K562 (cell line): ENCODE results near the gene ZC3H13. TPM values are rescaled to one million over a fixed set of nuclear protein-coding genes. Genes with fewer than 3 reads are reported as not detected.

Source experiments
- ATAC-seq: fragments of 200-7000 bp; cut with Tn5 transposase; 3 replicates; pipeline ENCODE4 v1.9.1; 2020; ENCODE audit warnings: moderate library complexity
- Bru-seq: library from RNA; stranded (reverse); fragments of 400-500 nt; gene quantifications from one replicate; lab custom pipeline; 2021; lab: Mats Ljungman, UMichigan
- BruChase-seq, 2 experiments: library from RNA; stranded (reverse); fragments of 400-500 nt; gene quantifications; one replicate each; lab custom pipeline; 2021; lab: Mats Ljungman, UMichigan
- BruUV-seq: library from RNA; stranded (reverse); fragments of 400-500 nt; replicated peaks from 2 replicates; lab custom pipeline; 2021; lab: Mats Ljungman, UMichigan
- CTCF ChIA-PET: fragments of 300-600 bp; formaldehyde crosslinking; extraction: SDS; loops from one replicate; lab custom pipeline; 2021; ENCODE audit warnings: low intra/inter-chr PET ratio; lab: Yijun Ruan, JAX
- POLR2A ChIA-PET: fragments of 300-600, 350-650 bp; sonication (Branson Sonifier 250); formaldehyde crosslinking; extraction: SDS; loops from one replicate; lab custom pipeline; 2021; ENCODE audit warnings: antibody characterized with exemption, inconsistent platforms; lab: Yijun Ruan, JAX
- DNase-seq, 4 experiments: peaks; one replicate each; pipeline versions ENCODE4 v3.0.0 to v3.0.0-alpha.2; 2011 to 2018; ENCODE audit warnings: low spot score in 3 of 4, mixed read lengths in 3 of 4; ENCODE audit errors: extremely low read depth in 1 of 4
- FAIRE-seq: peaks from 2 replicates; lab custom pipeline; 2011; peaks lifted over from hg19 to GRCh38; lab: Jason Lieb, UNC
- H2AFZ ChIP-seq: 2 replicates; pipeline ENCODE4 v1.6.0; 2011; ENCODE audit warnings: low read depth, low read length, control low read depth, inconsistent platforms
- H3K27ac ChIP-seq: fragments of 200-600 bp; 3 replicates; pipeline ENCODE4 v1.8.0; 2011; ENCODE audit warnings: low read depth, mild to moderate bottlenecking, control low read depth, inconsistent platforms, low read length, moderate library complexity, mixed read lengths; ENCODE audit errors: extremely low read depth
- H3K27me3 ChIP-seq, 2 experiments: fragments of 300-600 bp in 1 of 2; 2 replicates in 1 of 2; 3 replicates in 1 of 2; pipeline versions ENCODE4 v1.6.0 to v1.8.0; 2011; ENCODE audit warnings: inconsistent platforms in 2 of 2, low read length in 2 of 2, mild to moderate bottlenecking in 1 of 2, mixed read lengths in 1 of 2, moderate library complexity in 1 of 2; ENCODE audit not compliant: control insufficient read depth in 2 of 2, insufficient read depth in 2 of 2
- H3K36me3 ChIP-seq: fragments of 300-600 bp; 3 replicates; pipeline ENCODE4 v1.8.0; 2011; ENCODE audit warnings: mild to moderate bottlenecking, low read length, inconsistent platforms; ENCODE audit not compliant: control insufficient read depth, insufficient read depth
- H3K4me1 ChIP-seq, 2 experiments: fragments of 200-600 bp in 1 of 2; replicated peaks in 1 of 2; 2 replicates in 1 of 2; 3 replicates in 1 of 2; pipeline versions ENCODE4 v1.5.1 to v1.8.0; 2011; ENCODE audit warnings: inconsistent platforms in 2 of 2, low read length in 2 of 2, mild to moderate bottlenecking in 1 of 2, mixed read lengths in 1 of 2, moderate library complexity in 1 of 2; ENCODE audit not compliant: control insufficient read depth in 2 of 2, insufficient read depth in 2 of 2
- H3K4me2 ChIP-seq: 2 replicates; pipeline ENCODE4 v1.6.1; 2011; ENCODE audit warnings: low read length, control low read depth, inconsistent platforms, mixed read lengths; ENCODE audit not compliant: insufficient read depth
- H3K4me3 ChIP-seq: fragments of 200-600 bp; sonication (generic), shearing (Covaris generic); 2 replicates; pipeline ENCODE4 v1.5.1; 2016; ENCODE audit warnings: control low read depth, inconsistent platforms
- H3K79me2 ChIP-seq: fragments of 200-600 bp; 3 replicates; pipeline ENCODE4 v1.8.0; 2011; ENCODE audit warnings: low read length, inconsistent platforms; ENCODE audit not compliant: control insufficient read depth, insufficient read depth
- H3K9ac ChIP-seq, 2 experiments: 2 replicates each; pipeline versions ENCODE4 v1.6.0 to v1.6.1; 2011; ENCODE audit warnings: low read depth in 2 of 2, low read length in 2 of 2, control low read depth in 1 of 2, inconsistent platforms in 1 of 2, mild to moderate bottlenecking in 1 of 2, mixed read lengths in 1 of 2; ENCODE audit not compliant: insufficient read depth in 1 of 2
- H3K9me1 ChIP-seq: one replicate; pipeline ENCODE4 v1.6.0; 2011; ENCODE audit warnings: inconsistent platforms, mild to moderate bottlenecking, low read length, moderate library complexity; ENCODE audit not compliant: control insufficient read depth, insufficient read depth
- H3K9me3 ChIP-seq: replicated peaks from 2 replicates; pipeline ENCODE4 v1.5.1; 2011; ENCODE audit warnings: low read depth, low read length, inconsistent platforms; ENCODE audit not compliant: control insufficient read depth, insufficient read depth
- H4K20me1 ChIP-seq: replicated peaks from 2 replicates; pipeline ENCODE4 v1.6.1; 2011; ENCODE audit warnings: low read length, inconsistent platforms, mixed read lengths; ENCODE audit not compliant: control insufficient read depth, insufficient read depth
- ATF2 ChIP-seq: sonication (generic); formaldehyde crosslinking; IDR thresholded peaks from 2 replicates; pipeline ENCODE4 v1.8.1; 2022; ENCODE audit warnings: missing genetic modification reagents
- E2F3 ChIP-seq: fragments of 250-450 bp; sonication (Bioruptor Pico); IDR thresholded peaks from 2 replicates; pipeline ENCODE4 v1.4.0; 2020; ENCODE audit warnings: mild to moderate bottlenecking
- FIP1L1 ChIP-seq: fragments of 200-400 bp; formaldehyde crosslinking; IDR thresholded peaks from 2 replicates; pipeline ENCODE4 v1.6.1; 2018; ENCODE audit warnings: mild to moderate bottlenecking, low read depth, low read length; ENCODE audit not compliant: poor library complexity, severe bottlenecking
- JUNB ChIP-seq: fragments of 450-650 bp; formaldehyde crosslinking; conservative IDR thresholded peaks from 2 replicates; pipeline ENCODE4 v1.4.0; 2020; ENCODE audit warnings: mild to moderate bottlenecking
- MYNN ChIP-seq, 2 experiments: sonication (generic); formaldehyde crosslinking in 1 of 2; IDR thresholded peaks; 2 replicates each; pipeline versions ENCODE4 v1.5.0 to v1.6.1; 2016 to 2020; ENCODE audit warnings: antibody characterized with exemption in 1 of 2, missing genetic modification reagents in 1 of 2
- POLR2A ChIP-seq: fragments of 450-650 bp; conservative IDR thresholded peaks from 2 replicates; pipeline ENCODE4 v1.6.1; 2016
- SFPQ ChIP-seq: fragments of 200-400 bp; formaldehyde crosslinking; IDR thresholded peaks from 2 replicates; pipeline ENCODE4 v1.6.1; 2017; ENCODE audit warnings: mild to moderate bottlenecking, low read depth, low read length, moderate library complexity
- SMAD2 ChIP-seq: fragments of 150-350 bp; IDR thresholded peaks from 2 replicates; pipeline ENCODE4 v1.6.1; 2014; ENCODE audit warnings: low read depth, mild to moderate bottlenecking, low read length
- SMARCB1 ChIP-seq: IDR thresholded peaks from 2 replicates; pipeline ENCODE4 v1.6.1; 2011; ENCODE audit warnings: improper control_type of control experiment, low read depth; ENCODE audit not compliant: insufficient read length
- SMARCE1 ChIP-seq: fragments of 450-650 bp; IDR thresholded peaks from 2 replicates; pipeline ENCODE4 v1.7.1; 2016; ENCODE audit warnings: mild to moderate bottlenecking
- SOX6 ChIP-seq: fragments of 450-650 bp; IDR thresholded peaks from 2 replicates; pipeline ENCODE4 v1.6.1; 2014; ENCODE audit warnings: mild to moderate bottlenecking
- ZNF165 ChIP-seq: fragments of 250-450 bp; sonication (Bioruptor Pico); IDR thresholded peaks from 2 replicates; pipeline ENCODE4 v1.4.0; 2020; ENCODE audit warnings: borderline replicate concordance
- ZNF584 ChIP-seq: fragments of 200-800 bp; sonication (Bioruptor generic); IDR thresholded peaks from 2 replicates; pipeline ENCODE4 v1.6.1; 2016; ENCODE audit warnings: low read depth, mild to moderate bottlenecking, missing genetic modification characterization, missing compliant biosample characterization
- WGBS: fragments of 100-300 bp; shearing (Covaris generic); methylation state at CpG from one replicate; pipeline ENCODE4 v1.1.6; 2016; ENCODE audit warnings: low coverage, mixed read lengths; ENCODE audit not compliant: insufficient coverage; ENCODE audit errors: missing lambda C conversion rate; 5-methylcytosine and 5-hydroxymethylcytosine counted together
- in situ Hi-C: fragments of 300-500 bp; cut with MboI; formaldehyde crosslinking; loops from 4 replicates; pipeline ENCODE4 v1.15.0; 2018; ENCODE audit warnings: inconsistent platforms, mixed read lengths
- intact Hi-C: fragments of 100-400 bp; cut with micrococcal nuclease; formaldehyde crosslinking; loops from 2 replicates; pipeline ENCODE4 v1.14.2; 2022
- long read RNA-seq, 3 experiments: library from polyadenylated mRNA in 2 of 3; library from RNA in 1 of 3; unstranded in 2 of 3; stranded (forward) in 1 of 3; transcript quantifications; one replicate each; pipeline ENCODE4 v2.0.0, GENCODE V29; 2019 to 2022
- polyA minus RNA-seq, 3 experiments: library from RNA; depleted of rRNA, polyadenylated mRNA; stranded (reverse); fragments of >200 nt; gene quantifications; 2 replicates each; pipeline ENCODE4 v1.2.3, GENCODE V29; 2011
- polyA plus RNA-seq, 8 experiments: library from polyadenylated mRNA; depleted of rRNA in 4 of 8; stranded (reverse) in 5 of 8; unstranded in 3 of 8; fragments of >200 nt; fragmentation: Nextera tagmentation in 2 of 8; fragmentation: Illumina TruSeq in 1 of 8; extraction: Ambion mirVana in 2 of 8; extraction: Trizol in 1 of 8; gene quantifications; 2 replicates each; pipeline versions ENCODE4 v1.2.1 to v1.2.3, GENCODE V29; 2011 to 2014; ENCODE audit warnings: inconsistent platforms in 1 of 8, missing spikeins in 1 of 8
- total RNA-seq, 7 experiments: library from RNA; depleted of rRNA in 6 of 7; stranded (reverse); fragments of >200 nt in 6 of 7; fragmentation: Illumina TruSeq in 2 of 7; extraction: Trizol in 2 of 7; gene quantifications; 2 replicates each; pipeline versions ENCODE4 v1.2.1 to v1.2.3, GENCODE V29; 2011 to 2021; ENCODE audit warnings: low replicate concordance in 1 of 7

ZC3H13 gene
- total RNA-seq (2011; cell fraction: chromatin; rRNA removed; ENCODE audit: low replicate concordance): 6.8 and 24.7 TPM in 2 replicates
- 4.3 and 5.1 TPM in 2 replicates for total RNA-seq (2011; cell fraction: nucleolus; rRNA removed)
- 7.4 and 15.3 TPM in 2 replicates for total RNA-seq (2011; cell fraction: nucleoplasm; rRNA removed)
- total RNA-seq (2014; rRNA removed) (10.4 and 12.3 TPM in 2 replicates), total RNA-seq (2014; rRNA removed; fragmentation: Illumina TruSeq; extraction: Trizol) (12.1 and 16.4 TPM in 2 replicates), total RNA-seq (2015; rRNA removed; fragmentation: Illumina TruSeq; extraction: Trizol) (14.6 and 16.2 TPM in 2 replicates), total RNA-seq (2021) (19.0 and 25.1 TPM in 2 replicates), polyA plus RNA-seq (2011; rRNA removed) (3.4 and 4.9 TPM in 2 replicates), polyA plus RNA-seq (2014; fragmentation: Illumina TruSeq; extraction: Trizol) (22.8 and 27.6 TPM in 2 replicates), polyA plus RNA-seq (2014; fragmentation: Nextera tagmentation; extraction: Ambion mirVana) (1 to 10 TPM; 8.3 to 9.1 TPM), polyA plus RNA-seq (2014; rRNA removed) (9.2 and 16.2 TPM in 2 replicates), polyA minus RNA-seq (2011; rRNA and poly(A)+ RNA removed) (15.4 TPM in 2 replicates), Bru-seq, nascent RNA (percentile 78 among the genes with signal in this experiment), BruChase-seq, experiment 1, labeled RNA remaining after a 2-hour chase (percentile 80 among the genes with signal in this experiment), BruChase-seq, experiment 2, labeled RNA remaining after a 6-hour chase (percentile 80 among the genes with signal in this experiment)
- polyA plus RNA-seq (2011; cell fraction: cytosol; rRNA removed): 1.9 and 2.6 TPM in 2 replicates
- polyA plus RNA-seq (2011; cell fraction: nucleus; rRNA removed): 10.3 and 18.4 TPM in 2 replicates
- polyA plus RNA-seq (2012): 12.7 and 18.4 TPM in 2 replicates
- 4.5 and 4.8 TPM in 2 replicates for polyA minus RNA-seq (2011; cell fraction: cytosol; rRNA and poly(A)+ RNA removed)
- 9.7 and 18.9 TPM in 2 replicates for polyA minus RNA-seq (2011; cell fraction: nucleus; rRNA and poly(A)+ RNA removed)
- long read RNA-seq, experiment 1, partial matches to known transcripts: 43 of 84 reads
- long read RNA-seq, experiment 1, other reads (novel, unspliced or antisense): 41 of 84 reads
- long read RNA-seq, experiment 2, partial matches to known transcripts: 3 of 12 reads
- long read RNA-seq, experiment 2, other reads (novel, unspliced or antisense): 9 of 12 reads
- long read RNA-seq, experiment 3, partial matches to known transcripts: 10 of 14 reads
- long read RNA-seq, experiment 3, other reads (novel, unspliced or antisense): 4 of 14 reads

- peak within 1 kb of the TSS; percentile 70 to 91 for H3K9ac ChIP-seq
- H3K4me1 ChIP-seq: 0 out of 5 replicates have a peak, but pooled peaks cover 0 to 2% of the 10 kb centered on the region in 2 experiments
- H3K27ac ChIP-seq: peak within 1 kb of the TSS; percentile 83
- in situ Hi-C loops (no loop called here), intact Hi-C loops (loop anchor here (5.0 kb wide), 1 partner anchor 75 kb away; no protein-coding TSS in a partner anchor)
- ATAC-seq: peak; percentile 92
- BruUV-seq: no TSS peak
- H3K79me2 ChIP-seq: peaks cover 51% of the 10 kb centered on the region
- H3K4me3 ChIP-seq: peak within 1 kb of the TSS; percentile 68
- POLR2A ChIA-PET: interaction anchor here (0.7 to 1.4 kb wide), 5 partner anchors 8 to 72 kb away, joined by 3 to 6 read pairs (median 3); no protein-coding TSS in a partner anchor
- WGBS: 0% methylated on average over 40 of the region's 57 CpGs
- no peaks in the 10 kb centered on the region for H3K9me1 ChIP-seq
- no peaks in the 10 kb centered on the region for H3K9me3 ChIP-seq
- H3K4me2 ChIP-seq: peak within 1 kb of the TSS; percentile 83
- peak; percentile 98 for FAIRE-seq
- no peaks in the 10 kb centered on the region for H3K27me3 ChIP-seq
- CTCF ChIA-PET: interaction anchor here (0.6 to 0.8 kb wide), 3 partner anchors 68 to 115 kb away, joined by 3 to 8 read pairs (median 3); no protein-coding TSS in a partner anchor
- peak within 1 kb of the TSS; percentile 85 for H2AFZ ChIP-seq
- H3K36me3 ChIP-seq: no peaks in the 10 kb centered on the region
- H4K20me1 ChIP-seq: no peaks in the 10 kb centered on the region
- DNase-seq: peak; percentile 80 to 94 (median 84)
- no peak for TF ChIP-seq SMAD2
- TF ChIP-seq E2F3: no peak
- TF ChIP-seq POLR2A: peak; percentile 86
- TF ChIP-seq ZNF584 (CRISPR knock-in tag): no peak
- no peak for TF ChIP-seq SOX6
- TF ChIP-seq FIP1L1: no peak
- no peak for TF ChIP-seq MYNN (IDR thresholded peaks at IDR 0.05)
- no peak for TF ChIP-seq MYNN (CRISPR knock-in tag; IDR thresholded peaks at IDR 0.05)
- no peak for TF ChIP-seq SMARCB1
- no peak for TF ChIP-seq ATF2
- no peak for TF ChIP-seq ZNF165 (CRISPR knock-in tag)
- TF ChIP-seq JUNB: no peak
- no peak for TF ChIP-seq SMARCE1
- no peak for TF ChIP-seq SFPQ
Observed at GRCh38 chr13:46052319-46053161, at the start of gene ZC3H13. Gene ZC3H13, minus strand, starts transcription at chr13:46052746. Its CDS starts 7,239 bp downstream, at chr13:46045507.
